ENCODE data around the gene LRRC2. TPM values are rescaled to one million over a fixed set of nuclear protein-coding genes. Genes with fewer than 3 reads are reported as not detected.

Gene LRRC2
- total and polyA plus RNA-seq, 9 donors = 3.9 to 9.3 (median 6.2) TPM

DNA sequence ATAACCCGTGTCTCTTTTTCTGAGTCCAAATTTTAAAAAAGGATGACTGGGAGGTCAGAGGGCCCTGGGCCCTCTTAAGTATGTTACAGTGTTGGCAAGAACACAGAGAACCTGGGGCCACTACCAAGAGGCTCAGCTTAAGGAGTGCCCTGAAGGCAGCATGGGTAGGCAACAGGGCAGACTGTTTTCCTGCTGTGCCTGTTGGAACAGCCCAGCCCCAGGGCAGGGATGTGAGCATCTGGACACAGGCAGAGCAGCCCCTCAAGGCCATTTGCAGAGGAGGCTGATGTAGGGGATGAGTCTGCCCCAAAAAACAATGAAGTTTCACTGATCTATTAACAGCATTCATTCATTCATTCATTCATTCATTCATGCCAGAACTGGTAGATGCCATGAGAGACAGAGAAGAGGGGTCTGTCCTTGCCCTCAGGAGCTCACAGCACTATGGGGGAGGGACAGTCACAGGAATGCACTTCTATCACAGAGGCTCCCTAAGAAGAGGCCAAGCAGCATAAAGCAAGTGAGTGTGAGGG, 99.2 kb downstream of the LRRC2 start:
- TF ChIP-seq EP300 (IDR thresholded peaks at IDR 0.05) = no peak
- TF ChIP-seq, protein P1, sequence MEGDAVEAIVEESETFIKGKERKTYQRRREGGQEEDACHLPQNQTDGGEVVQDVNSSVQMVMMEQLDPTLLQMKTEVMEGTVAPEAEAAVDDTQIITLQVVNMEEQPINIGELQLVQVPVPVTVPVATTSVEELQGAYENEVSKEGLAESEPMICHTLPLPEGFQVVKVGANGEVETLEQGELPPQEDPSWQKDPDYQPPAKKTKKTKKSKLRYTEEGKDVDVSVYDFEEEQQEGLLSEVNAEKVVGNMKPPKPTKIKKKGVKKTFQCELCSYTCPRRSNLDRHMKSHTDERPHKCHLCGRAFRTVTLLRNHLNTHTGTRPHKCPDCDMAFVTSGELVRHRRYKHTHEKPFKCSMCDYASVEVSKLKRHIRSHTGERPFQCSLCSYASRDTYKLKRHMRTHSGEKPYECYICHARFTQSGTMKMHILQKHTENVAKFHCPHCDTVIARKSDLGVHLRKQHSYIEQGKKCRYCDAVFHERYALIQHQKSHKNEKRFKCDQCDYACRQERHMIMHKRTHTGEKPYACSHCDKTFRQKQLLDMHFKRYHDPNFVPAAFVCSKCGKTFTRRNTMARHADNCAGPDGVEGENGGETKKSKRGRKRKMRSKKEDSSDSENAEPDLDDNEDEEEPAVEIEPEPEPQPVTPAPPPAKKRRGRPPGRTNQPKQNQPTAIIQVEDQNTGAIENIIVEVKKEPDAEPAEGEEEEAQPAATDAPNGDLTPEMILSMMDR (IDR thresholded peaks at IDR 0.05) = no peak
- TF ChIP-seq POLR2A (IDR thresholded peaks at IDR 0.05) = no peak

DNA sequence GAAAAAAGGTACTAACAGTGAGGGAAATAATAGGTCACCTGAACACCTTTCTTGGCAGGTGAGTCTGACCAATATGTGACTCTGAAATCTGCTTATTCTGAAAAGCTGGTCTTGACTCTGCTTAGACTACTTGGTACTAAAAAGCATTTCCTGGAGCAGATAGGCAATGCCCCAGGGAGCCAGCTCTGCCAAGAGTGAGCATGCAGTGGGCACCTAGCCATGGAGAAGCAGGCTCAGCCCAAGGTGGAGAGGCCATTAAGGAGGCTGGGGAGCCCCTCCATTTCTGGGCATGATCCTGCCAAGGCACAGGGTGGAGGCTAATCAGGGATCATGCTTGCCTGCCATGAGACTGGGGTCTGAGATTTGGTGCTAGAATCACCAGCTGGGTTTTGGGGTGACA, 99.8 kb downstream of the LRRC2 start:
- no peaks in the 10 kb centered on the region for H3K36me3 ChIP-seq
- TF ChIP-seq, protein P1 (IDR thresholded peaks at IDR 0.05) = no peak
- no peak for TF ChIP-seq POLR2A (IDR thresholded peaks at IDR 0.05)
- no peak for TF ChIP-seq EP300 (IDR thresholded peaks at IDR 0.05)
- H3K9me3 ChIP-seq = no peaks in the 10 kb centered on the region
- no peak overlapping the region for H3K4me3 ChIP-seq
- peaks cover 2% of the 10 kb centered on the region for H3K4me1 ChIP-seq (ENCODE audit: insufficient read depth)
- H3K27ac ChIP-seq = no peak overlapping the region
- no peaks in the 10 kb centered on the region for H3K27me3 ChIP-seq
- DNase-seq = no peak
- intact Hi-C loops (cut with DNase I) = no loop called here

More for the DNA sequence above, 99.2 kb downstream of the LRRC2 start:
- H3K27me3 ChIP-seq = no peaks in the 10 kb centered on the region
- no peak overlapping the region for H3K27ac ChIP-seq
- 10 to 54% (median 33%) methylated on average over 1 of the region's 1 CpG for WGBS, 3 donors
- no peaks in the 10 kb centered on the region for H3K9me3 ChIP-seq
- intact Hi-C loops (cut with DNase I) = no loop called here
- no peak overlapping the region for H3K4me3 ChIP-seq
- no peak for DNase-seq
- H3K36me3 ChIP-seq = no peaks in the 10 kb centered on the region
- H3K4me1 ChIP-seq (ENCODE audit: insufficient read depth) = peaks cover 2% of the 10 kb centered on the region

Other genes with a start within 250 kb of the LRRC2 start
- 1 to 10 TPM in 1 of 7 donors, under 1 TPM in 6; 0.34 to 1.8 (median 0.43) TPM for gene CCR2, start 212.2 kb downstream of the LRRC2 start, total RNA-seq
- 1 to 10 TPM in 1 of 2 donors, under 1 TPM in 1; 0.40 to 6.0 TPM for gene CCR2, start 212.2 kb downstream of the LRRC2 start, polyA plus RNA-seq
- gene CCR5, start 195.4 kb downstream of the LRRC2 start, total RNA-seq = 1 to 10 TPM in 3 of 7 donors, under 1 TPM in 4; 0.23 to 2.1 (median 0.92) TPM
- 1 to 10 TPM in 1 of 2 donors, under 1 TPM in 1; 0.45 to 7.4 TPM for gene CCR5, start 195.4 kb downstream of the LRRC2 start, polyA plus RNA-seq
- gene CCRL2, start 159.0 kb downstream of the LRRC2 start, total RNA-seq = 1 to 10 TPM in 3 of 7 donors, under 1 TPM in 3, not detected in 1; 0.72 to 4.4 (median 1.0) TPM
- gene CCRL2, start 159.0 kb downstream of the LRRC2 start, polyA plus RNA-seq = 1 to 10 TPM; 1.2 to 5.4 TPM
- 10 to 100 TPM in 1 of 7 donors, 1 to 10 TPM in 4, under 1 TPM in 2; 0.56 to 23.7 (median 1.2) TPM for gene LTF, start 101.4 kb downstream of the LRRC2 start, total RNA-seq
- 1 to 10 TPM in 1 of 2 donors, under 1 TPM in 1; 0.86 to 1.5 TPM for gene LTF, start 101.4 kb downstream of the LRRC2 start, polyA plus RNA-seq
- not detected for gene RTP3, start 68.3 kb downstream of the LRRC2 start, total RNA-seq
- not detected for gene RTP3, start 68.3 kb downstream of the LRRC2 start, polyA plus RNA-seq
- gene FAM240A, start 46.2 kb upstream of the LRRC2 start, total RNA-seq = under 1 TPM in 1 of 7 donors, not detected in 6; 0.17 TPM
- not detected for gene FAM240A, start 46.2 kb upstream of the LRRC2 start, polyA plus RNA-seq
- gene ALS2CL, start 127.4 kb upstream of the LRRC2 start, total RNA-seq = 10 to 100 TPM in 1 of 7 donors, 1 to 10 TPM in 6; 5.7 to 13.2 (median 6.8) TPM
- 1 to 10 TPM; 3.3 to 4.9 TPM for gene ALS2CL, start 127.4 kb upstream of the LRRC2 start, polyA plus RNA-seq
- 1 to 10 TPM in 3 of 7 donors, under 1 TPM in 3, not detected in 1; 0.50 to 2.4 (median 1.0) TPM for gene TMIE, start 135.1 kb upstream of the LRRC2 start, total RNA-seq
- gene TMIE, start 135.1 kb upstream of the LRRC2 start, polyA plus RNA-seq = 1 to 10 TPM in 1 of 2 donors, under 1 TPM in 1; 0.40 to 1.3 TPM
- under 1 TPM; 0.12 to 0.69 (median 0.35) TPM for gene PRSS50, start 151.6 kb upstream of the LRRC2 start, total RNA-seq
- gene PRSS50, start 151.6 kb upstream of the LRRC2 start, polyA plus RNA-seq = under 1 TPM in 1 of 2 donors, not detected in 1; 0.23 TPM